HG03460 (cell line): ENCODE data around the gene GDF3.
"Not testable (repeated sequence)": the region's sequence is repeated elsewhere in the genome, so short reads cannot be mapped to it uniquely, and the experiment has no call there.

Experiments
- ATAC-seq: cut with Tn5 transposase; IDR thresholded peaks from one replicate; pipeline ENCODE4 v1.9.1; 2021; ENCODE audit not compliant: unreplicated experiment

The GDF3 gene

GRCh38 chr12:7695566-7696197 is at the start of gene GDF3:
Gene GDF3, minus strand, starts transcription at chr12:7695775. Its CDS starts 47 bp downstream, at chr12:7695728.
- ATAC-seq: no peak

GRCh38 chr12:7732993-7733392 is 37.4 kb upstream of the GDF3 start:
- ATAC-seq: no peak

GRCh38 chr12:7731486-7731885 is 35.9 kb upstream of the GDF3 start:
- ATAC-seq: no peak

GRCh38 chr12:7730984-7731383 is 35.4 kb upstream of the GDF3 start:
- not testable (repeated sequence) for ATAC-seq

- no peak for ATAC-seq
Measured at GRCh38 chr12:7729746-7730145, 34.2 kb upstream of the GDF3 start.

GRCh38 chr12:7723926-7724325 is 28.4 kb upstream of the GDF3 start:
- ATAC-seq: no peak

- no peak for ATAC-seq
Measured at GRCh38 chr12:7719946-7720730, 24.6 kb upstream of the GDF3 start.

GRCh38 chr12:7716381-7716780 is 20.8 kb upstream of the GDF3 start:
- no peak for ATAC-seq

GRCh38 chr12:7712841-7713442 is 17.4 kb upstream of the GDF3 start:
- no peak for ATAC-seq

GRCh38 chr12:7711133-7711532 is 15.6 kb upstream of the GDF3 start, which contains the start of gene DPPA3:
Gene DPPA3, plus strand, starts transcription at chr12:7711433. Its CDS starts 138 bp downstream, at chr12:7711571.
- ATAC-seq: no peak

- ATAC-seq: no peak
Measured at GRCh38 chr12:7709969-7710675, 14.5 kb upstream of the GDF3 start.

GRCh38 chr12:7705846-7706245 is 10.3 kb upstream of the GDF3 start:
- ATAC-seq: no peak

- ATAC-seq: no peak
Measured at GRCh38 chr12:7695237-7695560, 376 bp downstream of the GDF3 start.

GRCh38 chr12:7694556-7695236 is 879 bp downstream of the GDF3 start:
- no peak for ATAC-seq

- ATAC-seq: no peak
Measured at GRCh38 chr12:7693793-7694192, 1.8 kb downstream of the GDF3 start.

GRCh38 chr12:7681535-7681934 is 14.0 kb downstream of the GDF3 start:
- no peak for ATAC-seq

- ATAC-seq: no peak
Measured at GRCh38 chr12:7679251-7680045, 16.1 kb downstream of the GDF3 start.

GRCh38 chr12:7678744-7679143 is 16.8 kb downstream of the GDF3 start:
- ATAC-seq: no peak

- not testable (repeated sequence) for ATAC-seq
Measured at GRCh38 chr12:7677432-7677888, 18.1 kb downstream of the GDF3 start.

- not testable (repeated sequence) for ATAC-seq
Measured at GRCh38 chr12:7675455-7675854, 20.1 kb downstream of the GDF3 start.
